NCI-H446 treated with DMSO at 0.1 percent for 48 hours (cell line): ENCODE measurements around the gene TMEM179B.
"Not testable (repeated sequence)": the region's sequence is repeated elsewhere in the genome, so short reads cannot be mapped to it uniquely, and the experiment has no call there.

Experiments used
- DNase-seq: peaks from one replicate; lab custom pipeline; 2025; lab: John Stamatoyannopoulos, UW

TMEM179B gene

GRCh38 chr11:62789576-62789975 lies 2.4 kb downstream of the TMEM179B start:
- no peak for DNase-seq

GRCh38 chr11:62791501-62792201 lies 4.4 kb downstream of the TMEM179B start, which contains the start of gene TMEM223:
TMEM223 (minus strand) TSS chr11:62792006; CDS start chr11:62791994, 12 bp downstream.
- DNase-seq: peak; percentile 64

GRCh38 chr11:62792202-62792575 lies 5.0 kb downstream of the TMEM179B start:
- DNase-seq: no peak

GRCh38 chr11:62794201-62794775 lies 7.1 kb downstream of the TMEM179B start:
- DNase-seq: no peak

GRCh38 chr11:62796281-62796680 lies 9.1 kb downstream of the TMEM179B start:
- no peak for DNase-seq

- no peak for DNase-seq
Measured at GRCh38 chr11:62799486-62799885, 12.3 kb downstream of the TMEM179B start.

GRCh38 chr11:62801071-62801470 lies 13.9 kb downstream of the TMEM179B start:
- no peak for DNase-seq

GRCh38 chr11:62804310-62805075 lies 17.3 kb downstream of the TMEM179B start:
- DNase-seq: no peak

GRCh38 chr11:62805076-62805892 lies 18.1 kb downstream of the TMEM179B start, which contains the start of gene NXF1:
NXF1 (minus strand) TSS chr11:62805440; CDS start chr11:62805356, 84 bp downstream.
- DNase-seq: peak; percentile 92

- DNase-seq: no peak
Measured at GRCh38 chr11:62805961-62806441, 18.8 kb downstream of the TMEM179B start.

- DNase-seq: no peak
Measured at GRCh38 chr11:62806611-62807121, 19.5 kb downstream of the TMEM179B start.

- no peak for DNase-seq
Measured at GRCh38 chr11:62810748-62811147, 23.5 kb downstream of the TMEM179B start.

GRCh38 chr11:62811659-62812058 lies 24.5 kb downstream of the TMEM179B start:
- DNase-seq: no peak

GRCh38 chr11:62816557-62816956 lies 29.4 kb downstream of the TMEM179B start:
- no peak for DNase-seq

- no peak for DNase-seq
Measured at GRCh38 chr11:62817129-62817528, 29.9 kb downstream of the TMEM179B start.

GRCh38 chr11:62823677-62824076 lies 36.5 kb downstream of the TMEM179B start:
- no peak for DNase-seq

- not testable (repeated sequence) for DNase-seq
Measured at GRCh38 chr11:62828130-62828529, 40.9 kb downstream of the TMEM179B start.

GRCh38 chr11:62830904-62831519 lies 43.8 kb downstream of the TMEM179B start:
- DNase-seq: no peak

GRCh38 chr11:62831520-62832335 lies 44.5 kb downstream of the TMEM179B start, which contains the start of gene STX5:
STX5 (minus strand) TSS chr11:62832051; CDS start chr11:62831243, 808 bp downstream.
- DNase-seq: peak; percentile 95
